Stimulated activated CD4-positive, alpha-beta T cell treated with anti-CD3 and anti-CD28 coated beads, Interleukin-12 subunit alpha, Interleukin-12 subunit beta, amount 100 ng/mL, for 24 hours (primary cell): Measurements from ENCODE around the gene PGR.

Experiments
- DNase-seq, 2 experiments: peaks; one replicate each; pipeline ENCODE4 v3.0.0-alpha.2; 2020; ENCODE audit warnings: low read depth in 2 of 2

PGR gene

GRCh38 chr11:101009690-101010055 lies 119.9 kb downstream of the PGR start:
- DNase-seq: no peak

DNA sequence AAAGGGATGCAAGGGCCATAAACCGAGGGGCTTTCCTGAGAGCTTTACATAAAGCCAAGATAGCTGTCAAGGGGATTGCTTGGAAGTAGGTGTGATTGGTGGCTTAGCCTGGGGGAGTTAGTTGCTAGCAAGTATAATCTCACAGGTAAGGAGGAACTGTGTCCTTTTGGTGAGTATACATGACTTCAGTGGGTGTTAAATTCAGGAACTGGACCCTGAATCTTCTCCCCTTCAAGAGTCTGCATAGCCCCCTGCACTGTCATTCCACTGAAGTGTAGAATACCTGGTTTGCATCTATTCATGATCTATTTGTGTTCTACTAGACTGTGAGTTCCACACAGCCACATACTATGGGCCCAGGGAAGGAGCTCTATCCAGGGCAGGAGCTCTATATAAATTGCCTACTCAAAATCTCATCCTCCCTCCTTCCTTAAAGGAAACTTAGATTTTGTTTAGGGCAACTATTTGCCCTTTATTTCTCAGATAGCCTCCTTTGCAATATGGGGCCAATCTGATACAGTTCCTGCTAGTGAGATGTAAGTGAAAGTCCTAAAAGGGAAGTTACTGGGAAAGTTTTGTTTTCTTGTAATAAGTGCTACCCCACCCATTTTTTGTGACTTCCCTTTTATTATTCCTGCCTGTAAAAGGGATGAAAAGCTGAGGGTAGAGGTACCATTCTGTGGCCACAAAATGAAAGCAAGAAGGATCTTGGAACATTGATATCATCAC lies 120.5 kb downstream of the PGR start:
- no peak for DNase-seq

DNA sequence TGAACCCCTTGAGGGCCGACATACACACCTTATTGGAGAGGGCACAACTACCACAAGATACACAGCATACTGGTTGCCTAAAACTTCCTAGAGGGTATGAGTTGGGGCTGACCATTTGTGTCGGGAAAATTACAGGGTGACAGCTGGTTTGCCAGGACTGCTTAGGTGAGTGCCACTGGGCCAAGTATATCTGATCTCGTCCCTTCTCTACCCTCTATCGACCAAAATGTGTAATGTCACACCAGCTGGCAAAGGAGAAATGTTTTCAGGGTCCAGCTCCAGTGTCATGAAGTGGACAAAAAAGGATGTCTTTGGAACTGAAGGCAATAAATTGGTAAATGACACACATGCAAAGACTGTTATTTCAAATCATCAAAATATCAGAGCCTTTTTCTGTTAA lies 126.1 kb downstream of the PGR start:
- DNase-seq: no peak

- DNase-seq: no peak
Observed at GRCh38 chr11:100999756-101000155, 129.9 kb downstream of the PGR start.

DNA sequence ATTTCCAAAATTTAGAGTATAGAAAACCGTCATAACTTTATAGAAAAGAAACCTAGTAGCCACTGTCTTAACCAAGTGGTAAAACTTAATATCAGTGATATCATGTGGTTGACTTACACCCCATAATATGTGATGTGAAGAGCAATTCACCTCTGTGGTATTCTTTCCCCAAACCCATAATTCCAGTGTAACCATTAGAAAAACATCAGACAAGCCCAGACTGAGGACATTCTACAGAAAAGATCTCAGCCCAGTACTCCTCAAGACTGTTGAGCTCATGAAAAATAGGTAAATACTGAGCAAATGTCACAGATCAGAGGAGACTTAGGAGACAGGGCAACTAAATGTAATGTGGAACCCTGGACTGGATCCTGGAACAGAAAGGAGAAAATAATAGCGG lies 134.6 kb downstream of the PGR start:
- DNase-seq: no peak

GRCh38 chr11:100991541-100991940 lies 138.1 kb downstream of the PGR start:
- DNase-seq: no peak

DNA sequence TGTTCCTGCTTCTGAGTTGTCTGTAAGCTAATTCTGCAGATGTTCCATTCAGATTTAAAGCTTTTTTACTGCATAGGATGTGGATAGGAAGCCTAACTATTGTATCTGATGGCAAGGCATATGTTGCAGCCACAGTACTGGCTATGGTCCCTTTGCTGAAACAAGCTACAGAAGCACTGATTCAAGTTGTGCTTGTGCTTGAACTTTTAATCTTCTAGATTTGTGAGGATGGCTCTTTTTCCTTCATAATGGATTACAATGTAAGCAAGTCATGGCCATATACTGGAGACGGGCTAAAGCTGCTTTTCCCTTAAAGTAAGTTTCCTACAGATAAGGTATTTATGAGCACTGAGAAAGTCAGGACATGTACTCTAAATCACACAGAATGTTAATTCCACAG lies 138.7 kb downstream of the PGR start:
- DNase-seq: no peak

DNA sequence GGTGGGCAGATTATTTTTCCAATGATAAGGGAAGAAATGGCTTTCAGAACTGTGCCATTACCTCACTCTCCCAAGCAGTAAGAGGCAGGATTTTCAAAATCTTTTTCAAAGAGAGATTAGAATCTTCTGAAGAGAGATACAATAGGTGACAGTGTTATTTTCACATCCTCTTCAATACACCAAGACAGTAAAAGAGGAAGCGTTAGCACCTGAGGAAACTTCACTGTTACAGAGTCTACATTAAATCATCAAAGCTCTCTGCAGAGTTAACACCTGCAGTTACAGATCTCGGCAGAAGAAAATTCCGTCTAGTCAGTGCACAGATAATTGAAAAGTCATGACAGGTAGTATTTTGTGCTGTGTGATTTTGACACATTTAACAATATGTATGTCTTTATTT lies 144.9 kb downstream of the PGR start:
- no peak for DNase-seq

GRCh38 chr11:100981196-100981824 lies 148.3 kb downstream of the PGR start:
- DNase-seq: no peak

DNA sequence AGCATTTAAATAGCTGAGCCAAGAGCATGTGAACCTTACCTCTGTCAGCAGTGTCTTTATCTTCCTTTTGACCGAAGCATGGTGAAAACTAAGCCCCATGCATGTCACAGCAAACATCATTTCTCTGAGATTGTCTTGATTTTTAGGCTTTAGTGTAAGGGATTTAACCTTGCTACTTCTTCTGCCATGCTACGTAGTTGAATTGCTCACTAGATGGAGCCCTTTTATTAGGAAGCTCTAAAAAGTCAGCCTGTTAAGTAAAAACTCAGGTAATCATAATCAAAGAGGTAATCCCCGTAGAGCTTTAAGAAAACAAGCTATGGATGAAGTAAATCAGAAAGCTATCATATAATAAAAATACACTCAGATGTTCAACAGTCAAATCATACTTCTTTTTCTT lies 149.5 kb downstream of the PGR start:
- DNase-seq: no peak
